ENCODE results near the gene OBSCN. TPM values are rescaled to one million over a fixed set of nuclear protein-coding genes. Genes with fewer than 3 reads are reported as not detected.

Gene OBSCN
- total and polyA plus RNA-seq, 2 donors (not counting 1 experiment from before 2014, with no cell fraction given): 10.0 to 63.9 TPM

DNA sequence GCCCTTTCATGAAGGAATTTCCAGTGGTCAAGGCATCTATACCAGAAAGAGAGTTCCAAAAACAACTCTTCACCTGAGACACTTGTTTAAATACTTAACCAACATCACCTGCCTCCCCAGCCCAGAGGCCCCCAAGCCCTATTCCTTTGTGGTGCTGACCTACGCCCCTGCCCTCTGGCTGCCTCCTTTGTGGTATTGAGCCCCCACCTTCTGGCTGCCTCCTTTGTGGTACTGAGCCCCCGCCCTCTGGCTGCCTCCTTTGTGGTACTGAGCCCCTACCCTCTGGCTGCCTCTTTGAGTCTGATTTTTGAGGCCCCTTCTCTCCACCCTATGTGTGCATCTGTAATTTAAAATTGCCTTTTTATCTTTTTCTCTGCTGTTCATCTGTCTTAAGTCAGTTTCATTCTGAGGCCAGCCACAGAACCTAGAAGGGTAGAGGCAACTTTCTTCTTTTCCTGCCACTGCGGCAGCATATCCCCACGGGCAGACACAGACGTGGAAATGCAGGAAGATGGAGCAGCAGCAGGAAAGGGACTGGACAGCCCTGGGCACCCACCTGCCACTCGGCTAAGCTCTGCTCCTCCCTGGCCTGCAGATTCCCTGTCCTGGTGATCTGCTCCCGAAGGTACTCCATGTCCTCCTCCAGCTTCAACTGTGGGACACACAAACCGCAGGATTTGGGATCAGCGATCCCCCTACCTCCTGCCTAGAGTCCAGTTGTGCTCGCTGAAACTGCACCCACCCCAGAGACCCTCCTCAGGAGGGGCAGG lies 205.6 kb downstream of the OBSCN start:
- Mint-ChIP-seq H3K27ac (no peak overlapping the region), H3K27me3 (peaks cover 26% of the 10 kb centered on the region), H3K4me3 (no peak overlapping the region), H3K9me3 (ENCODE audit: insufficient read depth) (no peaks in the 10 kb centered on the region), H3K4me1 (peaks cover 19% of the 10 kb centered on the region)
- H3K4me1 ChIP-seq (ENCODE audit: control insufficient read depth in 2 of 2, insufficient read depth in 2 of 2, low read length in 2 of 2): peaks cover 17 to 20% of the 10 kb centered on the region in 2 donors
- no peaks in the 10 kb centered on the region for H3K36me3 ChIP-seq (replicated peaks in 1 of 2; ENCODE audit: control extremely low read depth in 1 of 2, control insufficient read depth in 1 of 2, extremely low read depth in 1 of 2, insufficient read depth in 2 of 2, low read length in 1 of 2)
- DNase-seq (no peak), ATAC-seq (ENCODE audit: low read depth) (no peak)
- intact Hi-C loops (cut with micrococcal nuclease): no loop called here
- peaks cover 2% of the 10 kb centered on the region for H4K20me1 ChIP-seq (ENCODE audit: control insufficient read depth, insufficient read depth, low read length, poor library complexity, severe bottlenecking)
- no peak overlapping the region for H3K4me2 ChIP-seq (replicated peaks; ENCODE audit: low read depth, low read length, poor library complexity, severe bottlenecking)
- no peak overlapping the region for H3K27ac ChIP-seq (ENCODE audit: low read length in 2 of 2)
- POLR2A ChIA-PET: no interaction called here
- H3K9me3 ChIP-seq (ENCODE audit: control extremely low read depth in 1 of 3, control insufficient read depth in 2 of 3, insufficient read depth in 1 of 3, low read length in 2 of 3): peaks cover 0 to 11% (median 0%) of the 10 kb centered on the region in 3 donors
- CTCF ChIA-PET: no interaction called here
- no peak overlapping the region for H2AFZ ChIP-seq (ENCODE audit: insufficient read depth, low read depth, low read length, poor library complexity, severe bottlenecking)
- H3K79me2 ChIP-seq (ENCODE audit: control insufficient read depth, insufficient read depth, low read length): no peaks in the 10 kb centered on the region
- WGBS (ENCODE audit: insufficient coverage): 93% methylated on average over 8 of the region's 10 CpGs
- no peak overlapping the region for H3K4me3 ChIP-seq (ENCODE audit: control extremely low read depth in 1 of 5, extremely low read depth in 1 of 5, insufficient read depth in 1 of 5, low read depth in 2 of 5, low read length in 4 of 5)
- no peak overlapping the region for H3K9ac ChIP-seq (ENCODE audit: low read length)
- TF ChIP-seq EZH2 (IDR thresholded peaks at IDR 0.05; ENCODE audit: borderline replicate concordance, insufficient read depth, low read depth, low read length, poor library complexity, severe bottlenecking): no peak
- TF ChIP-seq, protein P1, sequence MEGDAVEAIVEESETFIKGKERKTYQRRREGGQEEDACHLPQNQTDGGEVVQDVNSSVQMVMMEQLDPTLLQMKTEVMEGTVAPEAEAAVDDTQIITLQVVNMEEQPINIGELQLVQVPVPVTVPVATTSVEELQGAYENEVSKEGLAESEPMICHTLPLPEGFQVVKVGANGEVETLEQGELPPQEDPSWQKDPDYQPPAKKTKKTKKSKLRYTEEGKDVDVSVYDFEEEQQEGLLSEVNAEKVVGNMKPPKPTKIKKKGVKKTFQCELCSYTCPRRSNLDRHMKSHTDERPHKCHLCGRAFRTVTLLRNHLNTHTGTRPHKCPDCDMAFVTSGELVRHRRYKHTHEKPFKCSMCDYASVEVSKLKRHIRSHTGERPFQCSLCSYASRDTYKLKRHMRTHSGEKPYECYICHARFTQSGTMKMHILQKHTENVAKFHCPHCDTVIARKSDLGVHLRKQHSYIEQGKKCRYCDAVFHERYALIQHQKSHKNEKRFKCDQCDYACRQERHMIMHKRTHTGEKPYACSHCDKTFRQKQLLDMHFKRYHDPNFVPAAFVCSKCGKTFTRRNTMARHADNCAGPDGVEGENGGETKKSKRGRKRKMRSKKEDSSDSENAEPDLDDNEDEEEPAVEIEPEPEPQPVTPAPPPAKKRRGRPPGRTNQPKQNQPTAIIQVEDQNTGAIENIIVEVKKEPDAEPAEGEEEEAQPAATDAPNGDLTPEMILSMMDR (IDR thresholded peaks at IDR 0.05): no peak
- peaks cover 0 to 30% (median 21%) of the 10 kb centered on the region in 4 experiments for H3K27me3 ChIP-seq (replicated peaks in 1 of 4; ENCODE audit: control extremely low read depth in 1 of 4, control insufficient read depth in 3 of 4, insufficient read depth in 4 of 4, low read length in 3 of 4)
